ENCODE data around the gene KRT27. TPM values are rescaled to one million over a fixed set of nuclear protein-coding genes. Genes with fewer than 3 reads are reported as not detected.

Gene KRT27
- total RNA-seq, 1 experiment from 2014 or later: not detected

- Histone ChIP-seq H3K9me3 (ENCODE audit: control insufficient read depth in 1 of 2, insufficient read depth in 1 of 2, low read depth in 1 of 2, low read length in 2 of 2) (no peaks in the 10 kb centered on the region), H3K4me2 (ENCODE audit: low read length) (no peak overlapping the region), H2AFZ (ENCODE audit: low read depth, low read length, poor library complexity, severe bottlenecking) (no peak overlapping the region), H3K27me3 (ENCODE audit: insufficient read depth, low read length) (no peaks in the 10 kb centered on the region), H3K4me3 (replicated peaks in 1 of 2; ENCODE audit: low read depth in 1 of 2, low read length in 2 of 2) (no peak overlapping the region), H3K9me2 (ENCODE audit: insufficient read depth) (no peaks in the 10 kb centered on the region), H3K4me1 (ENCODE audit: control insufficient read depth in 1 of 2, insufficient read depth in 2 of 2, low read length in 2 of 2) (no peaks in the 10 kb centered on the region), H3K79me2 (ENCODE audit: insufficient read depth, low read length) (no peaks in the 10 kb centered on the region), H4K20me1 (ENCODE audit: insufficient read depth) (no peaks in the 10 kb centered on the region), H3K9ac (ENCODE audit: low read length) (no peak overlapping the region), H3K27ac (ENCODE audit: low read depth, low read length) (no peak overlapping the region), H3K36me3 (ENCODE audit: control insufficient read depth in 1 of 2, insufficient read depth in 2 of 2, low read length in 2 of 2) (no peaks in the 10 kb centered on the region)
- ATAC-seq: no peak
- ChIA-PET POLR2A (no interaction called here), RAD21 (ENCODE audit: low non-redundant PET in 1 of 2, low total read pairs in 2 of 2, uncharacterized antibody in 2 of 2, unreplicated experiment in 2 of 2) (no interaction called here), CTCF (no interaction called here)
- BruUV-seq (replicated peaks): no TSS peak
- DNase-seq (ENCODE audit: low read depth, low spot score): no peak
- intact Hi-C loops (cut with micrococcal nuclease): no loop called here
- TF ChIP-seq ZFX (IDR thresholded peaks at IDR 0.05): no peak
- no peak for TF ChIP-seq ZBTB33 (IDR thresholded peaks at IDR 0.05; ENCODE audit: extremely low read depth, insufficient replicate concordance, low read length)
- TF ChIP-seq CTCF (IDR thresholded peaks at IDR 0.05 in 2 of 3, conservative IDR thresholded peaks at IDR 0.05 in 1 of 3; ENCODE audit: borderline replicate concordance in 1 of 3, insufficient read depth in 1 of 3, low read depth in 2 of 3, low read length in 2 of 3): no peak
- TF ChIP-seq ZNF274 (IDR thresholded peaks at IDR 0.05; ENCODE audit: low read depth, low read length): no peak
- TF ChIP-seq EGR1 (IDR thresholded peaks at IDR 0.05; ENCODE audit: low read depth): no peak
- TF ChIP-seq REST (IDR thresholded peaks at IDR 0.05; ENCODE audit: low read depth): no peak
- no peak for TF ChIP-seq CBX3 (IDR thresholded peaks at IDR 0.05; ENCODE audit: low read depth)
- TF ChIP-seq JUND (IDR thresholded peaks at IDR 0.05): no peak
- TF ChIP-seq CEBPB (IDR thresholded peaks at IDR 0.05; ENCODE audit: low read depth): no peak
- TF ChIP-seq RAD21 (IDR thresholded peaks at IDR 0.05; ENCODE audit: low read depth): no peak
- no peak for TF ChIP-seq EZH2 (IDR thresholded peaks at IDR 0.05)
- no peak for TF ChIP-seq SP1 (IDR thresholded peaks at IDR 0.05; ENCODE audit: low read depth)
- no peak for TF ChIP-seq EZH2phosphoT487 (IDR thresholded peaks at IDR 0.05; ENCODE audit: borderline replicate concordance)
- no peak for TF ChIP-seq FOSL1 (IDR thresholded peaks at IDR 0.05; ENCODE audit: low read depth)
- no peak for TF ChIP-seq ELF1 (IDR thresholded peaks at IDR 0.05; ENCODE audit: borderline replicate concordance, low read depth)
- no peak for TF ChIP-seq MAX (IDR thresholded peaks at IDR 0.05)
- TF ChIP-seq POLR2AphosphoS5 (IDR thresholded peaks at IDR 0.05; ENCODE audit: low read depth, low read length): no peak
- TF ChIP-seq POLR2A (IDR thresholded peaks at IDR 0.05; ENCODE audit: borderline replicate concordance, extremely low read depth, insufficient read depth, insufficient read length): no peak
Measured at GRCh38 chr17:40778461-40778860, 3.9 kb downstream of the KRT27 start.

Data from HCT116 (cell line).